PC-3 (cell line): Measurements from ENCODE around the gene HAGHL. TPM values are rescaled to one million over a fixed set of nuclear protein-coding genes. Genes with fewer than 3 reads are reported as not detected.

Experiments
- ATAC-seq: fragments of 200-7000 bp; cut with Tn5 transposase; 2 replicates; pipeline ENCODE4 v1.9.1; 2020; ENCODE audit warnings: mild to moderate bottlenecking, moderate library complexity
- BruUV-seq: library from RNA; stranded (reverse); fragments of 400-500 nt; replicated peaks from 2 replicates; lab custom pipeline; 2021; lab: Mats Ljungman, UMichigan
- CTCF ChIA-PET: fragments of 300-600 bp; sonication (Branson Sonifier 250); formaldehyde crosslinking; loops from one replicate; lab custom pipeline; 2022; ENCODE audit warnings: antibody characterized with exemption; lab: Charles Lee
- POLR2A ChIA-PET: fragments of 300-600 bp; sonication (Branson Sonifier 250); formaldehyde crosslinking; loops from one replicate; lab custom pipeline; 2022; ENCODE audit warnings: antibody characterized with exemption; ENCODE audit not compliant: unreplicated experiment; lab: Charles Lee
- DNase-seq: peaks from one replicate; pipeline ENCODE4 v3.0.0-alpha.2; 2015
- H2AFZ ChIP-seq: fragments of 300-600 bp; sonication (generic); 2 replicates; pipeline ENCODE4 v1.6.0; 2016; ENCODE audit warnings: antibody characterized with exemption, low read length
- H3F3A ChIP-seq: fragments of 300-600 bp; sonication (generic); one replicate; pipeline ENCODE4 v1.6.0; 2017; ENCODE audit warnings: antibody characterized with exemption, low read length, control low read depth, mild to moderate bottlenecking; ENCODE audit not compliant: unreplicated experiment
- H3K27ac ChIP-seq: fragments of 300-600 bp; sonication (generic); 2 replicates; pipeline ENCODE4 v1.5.1; 2016; ENCODE audit warnings: mild to moderate bottlenecking, low read length
- H3K27me3 ChIP-seq: fragments of 300-600 bp; sonication (generic); 2 replicates; pipeline ENCODE4 v1.6.1; 2016; ENCODE audit warnings: low read length, mixed read lengths
- H3K36me3 ChIP-seq: fragments of 300-600 bp; sonication (generic); 2 replicates; pipeline ENCODE4 v1.6.1; 2016; ENCODE audit warnings: low read depth, mixed run types, low read length, mixed read lengths
- H3K4me1 ChIP-seq: fragments of 300-600 bp; sonication (generic); 2 replicates; pipeline ENCODE4 v1.5.1; 2016; ENCODE audit warnings: low read length; ENCODE audit not compliant: insufficient read depth
- H3K4me2 ChIP-seq: fragments of 300-600 bp; sonication (generic); 2 replicates; pipeline ENCODE4 v1.6.0; 2016; ENCODE audit warnings: low read length
- H3K4me3 ChIP-seq: fragments of 300-600 bp; sonication (generic); 2 replicates; pipeline ENCODE4 v1.5.1; 2016; ENCODE audit warnings: mild to moderate bottlenecking, low read length, mixed read lengths
- H3K79me2 ChIP-seq: fragments of 300-600 bp; sonication (generic); 2 replicates; pipeline ENCODE4 v1.6.1; 2017; ENCODE audit warnings: low read length, mixed read lengths
- H3K9ac ChIP-seq: fragments of 300-600 bp; sonication (generic); 2 replicates; pipeline ENCODE4 v1.6.0; 2016; ENCODE audit warnings: mild to moderate bottlenecking, low read length
- H3K9me2 ChIP-seq: fragments of 300-600 bp; sonication (generic); replicated peaks from 2 replicates; pipeline ENCODE4 v1.6.1; 2016; ENCODE audit warnings: mixed run types, low read length, mixed read lengths
- H3K9me3 ChIP-seq: fragments of 300-600 bp; sonication (generic); 2 replicates; pipeline ENCODE4 v1.6.1; 2016; ENCODE audit warnings: low read length, mixed read lengths
- H4K20me1 ChIP-seq: fragments of 300-600 bp; sonication (generic); 2 replicates; pipeline ENCODE4 v1.6.1; 2016; ENCODE audit warnings: low read length, mixed read lengths
- EZH2 ChIP-seq: fragments of 300-600 bp; sonication (generic); IDR thresholded peaks from one replicate; pipeline ENCODE4 v1.6.1; 2017; ENCODE audit warnings: antibody characterized with exemption, mild to moderate bottlenecking, low read length; ENCODE audit not compliant: unreplicated experiment
- EZH2phosphoT487 ChIP-seq: fragments of 300-600 bp; sonication (generic); IDR thresholded peaks from 2 replicates; pipeline ENCODE4 v1.6.1; 2018; ENCODE audit warnings: mild to moderate bottlenecking, antibody characterized with exemption, low read length, borderline replicate concordance
- intact Hi-C: fragments of 100-400 bp; cut with micrococcal nuclease; formaldehyde crosslinking; loops from 2 replicates; pipeline ENCODE4 v1.9.0; 2023
- total RNA-seq: library from RNA; depleted of rRNA; stranded (reverse); fragments of >200 nt; gene quantifications from 2 replicates; pipeline ENCODE4 v1.2.3, GENCODE V29; 2014
- TF ChIP-seq, protein P1 (sequence below): fragments of 300-600 bp; sonication (generic); conservative IDR thresholded peaks from 2 replicates; pipeline ENCODE4 v1.5.1; 2017; ENCODE audit warnings: antibody characterized with exemption, low read depth, mild to moderate bottlenecking, low read length

The HAGHL gene
- total RNA-seq, 1 experiment from 2014 or later: 16.4 TPM

DNA sequence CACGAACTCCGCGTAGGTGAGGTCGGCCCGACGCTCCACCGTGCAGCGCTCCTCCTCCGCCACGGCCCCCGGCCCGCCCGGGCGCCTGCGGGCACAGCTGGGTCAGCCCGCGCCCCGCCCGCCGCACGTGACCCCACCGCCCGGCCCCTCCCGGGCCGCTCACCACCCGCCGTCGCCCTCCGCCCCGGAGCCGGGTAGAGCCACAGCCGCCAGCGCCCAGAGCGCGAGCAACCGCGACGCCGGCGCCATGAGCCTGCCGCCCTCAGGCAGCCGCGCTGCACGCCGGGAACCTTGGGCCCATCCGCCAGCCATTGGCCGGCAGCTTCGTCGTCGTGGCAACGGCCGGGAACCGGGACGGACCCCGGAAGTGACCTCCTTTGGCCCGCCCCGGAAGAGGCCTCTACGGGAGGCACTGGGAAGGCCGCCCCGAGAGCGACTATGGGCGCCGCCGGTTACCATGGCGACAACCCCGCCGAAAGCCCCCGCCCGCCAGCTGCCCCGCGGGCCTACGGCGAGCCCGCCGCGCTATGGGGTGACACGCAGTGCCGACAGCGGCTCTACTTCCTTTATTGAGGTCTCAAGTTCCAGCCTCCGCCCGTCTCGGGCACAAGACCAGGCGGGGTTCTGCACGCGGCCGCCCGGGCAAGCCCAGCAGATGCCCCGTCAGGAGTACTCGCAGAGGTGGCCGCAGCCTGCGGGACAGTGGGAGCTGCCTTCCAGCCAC is 42.7 kb upstream of the HAGHL start, which contains the start of gene JMJD8:
JMJD8 (minus strand) TSS at position 264 of the 724 bp plus-strand sequence; CDS start at position 249, 15 bp downstream.
- ATAC-seq (peak; percentile 59), DNase-seq (peak; percentile 94)
- intact Hi-C loops: no loop called here
- H3K9me2 ChIP-seq: no peaks in the 10 kb centered on the region
- POLR2A ChIA-PET: no interaction called here
- H3K36me3 ChIP-seq: peaks cover 6% of the 10 kb centered on the region
- peak within 1 kb of the TSS; percentile 90 for H3K4me2 ChIP-seq
- CTCF ChIA-PET: no interaction called here
- BruUV-seq: no TSS peak
- peaks cover 30% of the 10 kb centered on the region for H3K4me1 ChIP-seq
- no peaks in the 10 kb centered on the region for H3K27me3 ChIP-seq
- peak within 1 kb of the TSS; percentile 68 for H3K9ac ChIP-seq
- H3F3A ChIP-seq: no peaks in the 10 kb centered on the region
- H2AFZ ChIP-seq: 0 out of 2 replicates have a peak within 1 kb of the TSS, but pooled peaks have one; percentile 50
- no peak for TF ChIP-seq EZH2phosphoT487
- TF ChIP-seq, protein P1, sequence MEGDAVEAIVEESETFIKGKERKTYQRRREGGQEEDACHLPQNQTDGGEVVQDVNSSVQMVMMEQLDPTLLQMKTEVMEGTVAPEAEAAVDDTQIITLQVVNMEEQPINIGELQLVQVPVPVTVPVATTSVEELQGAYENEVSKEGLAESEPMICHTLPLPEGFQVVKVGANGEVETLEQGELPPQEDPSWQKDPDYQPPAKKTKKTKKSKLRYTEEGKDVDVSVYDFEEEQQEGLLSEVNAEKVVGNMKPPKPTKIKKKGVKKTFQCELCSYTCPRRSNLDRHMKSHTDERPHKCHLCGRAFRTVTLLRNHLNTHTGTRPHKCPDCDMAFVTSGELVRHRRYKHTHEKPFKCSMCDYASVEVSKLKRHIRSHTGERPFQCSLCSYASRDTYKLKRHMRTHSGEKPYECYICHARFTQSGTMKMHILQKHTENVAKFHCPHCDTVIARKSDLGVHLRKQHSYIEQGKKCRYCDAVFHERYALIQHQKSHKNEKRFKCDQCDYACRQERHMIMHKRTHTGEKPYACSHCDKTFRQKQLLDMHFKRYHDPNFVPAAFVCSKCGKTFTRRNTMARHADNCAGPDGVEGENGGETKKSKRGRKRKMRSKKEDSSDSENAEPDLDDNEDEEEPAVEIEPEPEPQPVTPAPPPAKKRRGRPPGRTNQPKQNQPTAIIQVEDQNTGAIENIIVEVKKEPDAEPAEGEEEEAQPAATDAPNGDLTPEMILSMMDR: no peak
- no peak for TF ChIP-seq EZH2
- H3K79me2 ChIP-seq: peaks cover 40% of the 10 kb centered on the region
- no peaks in the 10 kb centered on the region for H3K9me3 ChIP-seq
- peak within 1 kb of the TSS; percentile 78 for H3K4me3 ChIP-seq
- peak within 1 kb of the TSS; percentile 53 for H3K27ac ChIP-seq
- peaks cover 10% of the 10 kb centered on the region; the same call in 1 of the 2 replicates for H4K20me1 ChIP-seq

DNA sequence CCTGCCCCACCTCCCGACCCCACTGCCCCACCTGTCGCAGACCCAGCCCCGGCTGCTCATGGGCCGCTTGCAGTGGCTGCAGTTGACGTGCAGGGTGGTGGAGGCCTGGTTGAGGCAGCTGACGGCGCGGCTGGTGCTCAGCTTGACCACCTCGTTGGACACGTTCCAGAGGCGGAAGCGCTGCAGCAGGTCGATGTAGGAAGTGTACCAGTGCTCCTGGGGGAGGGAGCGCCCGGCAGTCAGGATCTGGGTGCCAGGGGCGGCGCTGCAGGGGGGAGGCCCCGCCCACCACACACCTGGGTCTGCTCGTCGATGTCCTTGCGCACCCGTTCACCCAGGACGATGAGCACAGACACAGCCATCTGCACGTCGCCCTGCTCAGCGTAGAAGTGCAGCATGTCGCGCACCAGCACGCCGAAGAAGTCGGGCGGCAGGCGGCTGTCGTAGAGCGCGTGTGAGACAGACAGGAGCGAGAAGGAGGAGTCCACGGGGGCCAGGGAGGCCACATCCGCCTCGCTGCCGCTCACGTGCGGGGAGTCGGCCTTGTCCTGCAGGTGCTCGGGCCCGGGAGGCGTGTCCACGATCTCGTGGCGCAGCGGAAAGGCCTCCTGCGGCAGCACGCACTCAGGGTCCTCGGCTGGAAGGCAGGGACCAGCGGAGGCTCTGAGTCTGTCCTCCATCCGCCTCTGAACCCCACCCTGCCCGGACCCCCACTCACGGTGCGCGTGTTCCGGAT is 41.8 kb upstream of the HAGHL start:
- POLR2A ChIA-PET: no interaction called here
- no peak overlapping the region for H3K27ac ChIP-seq

More for the DNA sequence above, 41.8 kb upstream of the HAGHL start:
- no peaks in the 10 kb centered on the region for H3K9me2 ChIP-seq
- H4K20me1 ChIP-seq: peaks cover 10% of the 10 kb centered on the region; the same call in 1 of the 2 replicates
- H2AFZ ChIP-seq: no peak overlapping the region
- no peaks in the 10 kb centered on the region for H3K9me3 ChIP-seq
- no peak for DNase-seq
- peaks cover 34% of the 10 kb centered on the region for H3K4me1 ChIP-seq
- peaks cover 6% of the 10 kb centered on the region for H3K36me3 ChIP-seq
- CTCF ChIA-PET: no interaction called here
- no peaks in the 10 kb centered on the region for H3K27me3 ChIP-seq
- no TSS peak for BruUV-seq
- H3K4me2 ChIP-seq: peak overlapping the region; percentile 37; the same call in 1 of the 2 replicates
- intact Hi-C loops: no loop called here
- no peak for ATAC-seq
- H3K4me3 ChIP-seq: no peak overlapping the region
- H3K79me2 ChIP-seq: peaks cover 47% of the 10 kb centered on the region
- no peak overlapping the region for H3K9ac ChIP-seq
- no peaks in the 10 kb centered on the region for H3F3A ChIP-seq
- TF ChIP-seq EZH2: no peak
- TF ChIP-seq EZH2phosphoT487: no peak
- TF ChIP-seq, protein P1: no peak
